Measurements from ENCODE around the gene MUC20. TPM values are rescaled to one million over a fixed set of nuclear protein-coding genes. Genes with fewer than 3 reads are reported as not detected.
"Not testable (repeated sequence)": the region's sequence is repeated elsewhere in the genome, so short reads cannot be mapped to it uniquely, and the experiment has no call there.

The MUC20 gene
- total RNA-seq, 6 experiments from 2014 or later: 0.11 to 0.17 (median 0.14) TPM; not detected in 3

DNA sequence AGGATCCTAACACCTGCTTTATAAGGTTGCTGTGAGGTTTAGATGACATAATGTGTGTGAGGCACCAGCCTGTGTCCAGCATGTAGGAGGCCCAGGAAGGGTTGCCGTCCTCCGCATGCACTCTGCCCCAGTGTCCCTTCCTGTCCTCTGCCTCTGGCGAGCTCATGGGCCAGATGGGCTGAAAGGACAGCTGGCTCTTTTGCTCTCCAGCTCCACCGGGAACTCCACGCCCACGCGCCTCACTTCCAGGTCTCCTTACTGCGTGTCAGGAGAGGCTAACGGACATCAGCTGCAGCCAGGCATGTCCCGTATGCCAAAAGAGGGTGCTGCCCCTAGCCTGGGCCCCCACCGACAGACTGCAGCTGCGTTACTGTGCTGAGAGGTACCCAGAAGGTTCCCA, 12.2 kb downstream of the MUC20 start:
- no peaks in the 10 kb centered on the region for H3K4me1 Mint-ChIP-seq (ENCODE audit: low read depth)
- no peak overlapping the region for H3K4me3 Mint-ChIP-seq
- no peak for DNase-seq
- no peak overlapping the region for H3K27ac Mint-ChIP-seq
- no peaks in the 10 kb centered on the region for H3K36me3 Mint-ChIP-seq (ENCODE audit: low read depth)
- peaks cover 21% of the 10 kb centered on the region for H3K27me3 Mint-ChIP-seq (ENCODE audit: insufficient read depth)
- TF ChIP-seq, protein P1, sequence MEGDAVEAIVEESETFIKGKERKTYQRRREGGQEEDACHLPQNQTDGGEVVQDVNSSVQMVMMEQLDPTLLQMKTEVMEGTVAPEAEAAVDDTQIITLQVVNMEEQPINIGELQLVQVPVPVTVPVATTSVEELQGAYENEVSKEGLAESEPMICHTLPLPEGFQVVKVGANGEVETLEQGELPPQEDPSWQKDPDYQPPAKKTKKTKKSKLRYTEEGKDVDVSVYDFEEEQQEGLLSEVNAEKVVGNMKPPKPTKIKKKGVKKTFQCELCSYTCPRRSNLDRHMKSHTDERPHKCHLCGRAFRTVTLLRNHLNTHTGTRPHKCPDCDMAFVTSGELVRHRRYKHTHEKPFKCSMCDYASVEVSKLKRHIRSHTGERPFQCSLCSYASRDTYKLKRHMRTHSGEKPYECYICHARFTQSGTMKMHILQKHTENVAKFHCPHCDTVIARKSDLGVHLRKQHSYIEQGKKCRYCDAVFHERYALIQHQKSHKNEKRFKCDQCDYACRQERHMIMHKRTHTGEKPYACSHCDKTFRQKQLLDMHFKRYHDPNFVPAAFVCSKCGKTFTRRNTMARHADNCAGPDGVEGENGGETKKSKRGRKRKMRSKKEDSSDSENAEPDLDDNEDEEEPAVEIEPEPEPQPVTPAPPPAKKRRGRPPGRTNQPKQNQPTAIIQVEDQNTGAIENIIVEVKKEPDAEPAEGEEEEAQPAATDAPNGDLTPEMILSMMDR (IDR thresholded peaks at IDR 0.05): no peak
- no peaks in the 10 kb centered on the region for H3K9me3 Mint-ChIP-seq

DNA sequence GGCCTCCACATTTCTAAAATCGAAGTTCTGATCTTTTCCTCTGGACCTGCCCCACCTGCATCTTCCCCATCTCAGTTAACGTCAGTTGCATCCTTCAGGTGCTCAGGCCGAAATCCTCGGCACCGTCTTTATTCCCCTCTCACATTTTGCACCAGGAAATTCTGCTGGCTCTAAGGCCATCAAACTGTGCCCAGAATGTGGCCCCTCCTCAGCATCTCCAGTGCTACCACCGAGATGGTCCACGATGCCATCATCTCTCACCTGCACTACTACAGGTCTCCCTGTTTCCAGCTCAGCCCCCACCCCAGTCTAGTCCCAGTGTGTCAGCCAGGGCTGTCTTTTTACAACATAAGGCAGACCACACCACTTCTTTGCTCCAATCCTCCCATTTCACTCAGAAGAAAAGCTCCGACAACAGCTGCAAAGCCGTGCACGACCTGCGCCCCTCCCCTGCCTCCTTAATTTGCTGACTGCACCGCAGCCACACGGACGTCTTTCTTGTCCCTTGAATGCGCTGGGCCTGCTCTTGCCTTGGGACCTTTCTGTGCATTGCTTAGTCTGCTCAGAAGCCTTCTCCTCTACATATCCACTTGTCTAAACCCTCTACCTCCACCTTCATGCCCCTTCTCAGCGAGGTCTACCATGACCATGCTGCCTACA, 14.4 kb downstream of the MUC20 start:
- H3K9me3 Mint-ChIP-seq: no peaks in the 10 kb centered on the region
- peaks cover 11% of the 10 kb centered on the region for H3K27me3 Mint-ChIP-seq (ENCODE audit: insufficient read depth)
- H3K36me3 Mint-ChIP-seq (ENCODE audit: low read depth): no peaks in the 10 kb centered on the region
- no peak overlapping the region for H3K27ac Mint-ChIP-seq
- no peaks in the 10 kb centered on the region for H3K4me1 Mint-ChIP-seq (ENCODE audit: low read depth)
- TF ChIP-seq, protein P1 (IDR thresholded peaks at IDR 0.05): no peak
- DNase-seq: no peak
- no peak overlapping the region for H3K4me3 Mint-ChIP-seq

DNA sequence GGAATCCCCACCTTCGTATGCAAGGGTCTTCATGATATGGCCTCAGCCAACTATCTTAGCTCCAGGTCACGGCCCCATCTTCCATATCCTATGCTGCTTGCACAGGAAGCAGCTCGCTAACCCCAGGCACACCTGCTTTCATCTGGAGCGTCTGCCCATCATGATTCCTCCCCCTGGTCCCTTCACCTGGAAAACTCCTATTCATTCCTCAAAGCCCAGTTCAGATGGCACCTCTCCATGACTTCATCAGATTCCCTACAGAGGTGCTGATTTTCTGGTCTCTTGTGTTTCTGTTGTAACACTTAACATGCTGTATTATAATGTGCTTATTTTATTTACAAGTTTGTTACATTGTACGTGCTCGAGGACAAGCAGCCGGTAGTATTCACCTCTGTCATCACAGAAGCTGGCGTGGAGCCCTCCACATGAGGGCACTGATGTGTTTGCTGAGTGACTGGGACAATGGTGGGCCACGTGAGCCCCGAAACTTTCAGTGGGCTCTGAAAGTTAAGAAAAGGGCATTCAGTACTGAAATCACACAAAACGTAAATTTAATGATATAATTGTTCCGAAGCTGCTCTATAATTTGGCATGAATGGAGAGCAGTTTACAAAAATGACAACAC, 16.2 kb downstream of the MUC20 start:
- no peak for DNase-seq
- Mint-ChIP-seq H3K27me3 (ENCODE audit: insufficient read depth) (peaks cover 8% of the 10 kb centered on the region), H3K9me3 (no peaks in the 10 kb centered on the region), H3K4me1 (ENCODE audit: low read depth) (no peaks in the 10 kb centered on the region), H3K27ac (no peak overlapping the region), H3K4me3 (no peak overlapping the region), H3K36me3 (ENCODE audit: low read depth) (no peaks in the 10 kb centered on the region)
- TF ChIP-seq, protein P1 (IDR thresholded peaks at IDR 0.05): no peak

DNA sequence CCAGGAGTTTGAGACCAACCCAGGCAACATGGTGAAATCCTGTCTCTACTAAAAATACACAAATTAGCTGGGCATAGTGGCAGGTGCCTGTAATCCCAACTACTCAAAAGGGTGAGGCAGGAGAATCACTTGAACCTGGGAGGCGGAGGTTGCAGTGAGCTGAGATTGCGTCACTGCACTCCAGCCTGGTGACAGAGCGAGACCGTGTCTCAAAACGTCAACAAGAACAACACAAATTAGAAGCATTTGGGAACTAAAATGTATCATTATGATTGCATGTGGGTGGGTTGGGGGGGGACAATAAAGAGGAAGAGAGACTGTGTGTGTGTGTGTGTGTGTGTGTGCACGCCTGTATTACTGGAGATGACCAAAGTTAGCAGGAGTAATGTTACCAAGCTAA, 17.0 kb downstream of the MUC20 start:
- H3K4me1 Mint-ChIP-seq (ENCODE audit: low read depth); H3K4me3 Mint-ChIP-seq; H3K27ac Mint-ChIP-seq; DNase-seq; H3K9me3 Mint-ChIP-seq; H3K36me3 Mint-ChIP-seq (ENCODE audit: low read depth): not testable (repeated sequence)
- H3K27me3 Mint-ChIP-seq (ENCODE audit: insufficient read depth): peaks cover 14% of the 10 kb centered on the region

DNA sequence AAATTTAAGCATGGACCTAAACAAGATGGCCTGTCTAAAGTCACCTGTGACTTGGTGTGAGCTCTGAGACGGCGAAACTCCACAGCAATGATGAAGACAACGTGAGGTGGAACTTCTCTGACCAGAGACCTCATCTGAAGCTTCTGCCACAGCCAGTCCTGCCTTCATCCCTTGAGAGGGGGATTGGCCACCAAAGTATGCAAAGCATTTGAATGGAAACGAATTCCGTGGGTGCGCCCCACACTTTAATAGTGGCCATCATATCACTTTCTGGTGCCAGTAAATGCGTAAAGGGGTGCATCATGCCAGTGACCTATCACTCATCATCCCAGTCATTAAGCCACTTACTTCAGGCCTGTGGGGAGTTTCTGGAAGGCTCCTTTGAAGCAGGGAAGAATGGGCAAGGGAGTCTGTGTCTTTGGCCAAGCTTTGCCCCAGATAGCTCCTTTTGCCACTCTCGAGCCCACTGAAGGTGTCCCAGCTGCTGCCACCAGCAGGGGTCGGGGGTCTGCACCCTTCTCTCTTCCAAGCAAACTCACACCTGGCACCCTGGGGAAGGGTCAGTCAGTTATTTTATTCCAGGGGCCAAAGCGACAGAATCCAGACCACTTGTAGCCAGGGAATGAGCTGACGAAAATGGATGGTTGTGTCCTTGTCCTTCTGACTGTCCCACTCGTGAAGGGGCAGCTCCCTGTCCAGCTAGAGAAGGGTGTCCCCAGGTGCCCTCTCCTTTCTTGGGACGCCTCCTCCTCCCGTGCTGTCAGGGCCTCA, 17.7 kb downstream of the MUC20 start:
- no peak for DNase-seq
- Mint-ChIP-seq H3K27ac (no peak overlapping the region), H3K9me3 (no peaks in the 10 kb centered on the region), H3K27me3 (ENCODE audit: insufficient read depth) (peaks cover 14% of the 10 kb centered on the region), H3K4me1 (ENCODE audit: low read depth) (no peaks in the 10 kb centered on the region), H3K4me3 (no peak overlapping the region), H3K36me3 (ENCODE audit: low read depth) (no peaks in the 10 kb centered on the region)
- TF ChIP-seq, protein P1 (IDR thresholded peaks at IDR 0.05): no peak

Data from HFFc6 (cell line).